Right lobe of liver (tissue), 4 donors: ENCODE results near the gene RAB31.

Experiments used
- CTCF ChIP-seq, 4 donors: fragments of 200-600 bp in 3 of 4; fragments of 450-650 bp in 1 of 4; IDR thresholded peaks; one replicate each; pipeline versions ENCODE4 v1.5.1 to v1.8.0; 2016 to 2022; ENCODE audit warnings: antibody characterized with exemption in 4 of 4, mild to moderate bottlenecking in 2 of 4
- POLR2A ChIP-seq: fragments of 450-650 bp; IDR thresholded peaks from one replicate; pipeline ENCODE4 v1.6.1; 2017; ENCODE audit warnings: antibody characterized with exemption, mild to moderate bottlenecking
- donor health status: DM: no; HTN: no; CAD: no.
- donor health status: DM: no; HTN: no; CAD: no.
- donor health status: DM: no; HTN: yes; CAD: no.

GRCh38 chr18:9835825-9836224 is 127.7 kb downstream of the RAB31 start:
- TF ChIP-seq CTCF (IDR thresholded peaks at IDR 0.05): no peak
- TF ChIP-seq POLR2A: no peak
